ENCODE data around the gene CEP126. TPM values are rescaled to one million over a fixed set of nuclear protein-coding genes. Genes with fewer than 3 reads are reported as not detected.
A peak's percentile ranks its signal among the peaks of the same experiment; 100 is the strongest.

CEP126 gene, protein sequence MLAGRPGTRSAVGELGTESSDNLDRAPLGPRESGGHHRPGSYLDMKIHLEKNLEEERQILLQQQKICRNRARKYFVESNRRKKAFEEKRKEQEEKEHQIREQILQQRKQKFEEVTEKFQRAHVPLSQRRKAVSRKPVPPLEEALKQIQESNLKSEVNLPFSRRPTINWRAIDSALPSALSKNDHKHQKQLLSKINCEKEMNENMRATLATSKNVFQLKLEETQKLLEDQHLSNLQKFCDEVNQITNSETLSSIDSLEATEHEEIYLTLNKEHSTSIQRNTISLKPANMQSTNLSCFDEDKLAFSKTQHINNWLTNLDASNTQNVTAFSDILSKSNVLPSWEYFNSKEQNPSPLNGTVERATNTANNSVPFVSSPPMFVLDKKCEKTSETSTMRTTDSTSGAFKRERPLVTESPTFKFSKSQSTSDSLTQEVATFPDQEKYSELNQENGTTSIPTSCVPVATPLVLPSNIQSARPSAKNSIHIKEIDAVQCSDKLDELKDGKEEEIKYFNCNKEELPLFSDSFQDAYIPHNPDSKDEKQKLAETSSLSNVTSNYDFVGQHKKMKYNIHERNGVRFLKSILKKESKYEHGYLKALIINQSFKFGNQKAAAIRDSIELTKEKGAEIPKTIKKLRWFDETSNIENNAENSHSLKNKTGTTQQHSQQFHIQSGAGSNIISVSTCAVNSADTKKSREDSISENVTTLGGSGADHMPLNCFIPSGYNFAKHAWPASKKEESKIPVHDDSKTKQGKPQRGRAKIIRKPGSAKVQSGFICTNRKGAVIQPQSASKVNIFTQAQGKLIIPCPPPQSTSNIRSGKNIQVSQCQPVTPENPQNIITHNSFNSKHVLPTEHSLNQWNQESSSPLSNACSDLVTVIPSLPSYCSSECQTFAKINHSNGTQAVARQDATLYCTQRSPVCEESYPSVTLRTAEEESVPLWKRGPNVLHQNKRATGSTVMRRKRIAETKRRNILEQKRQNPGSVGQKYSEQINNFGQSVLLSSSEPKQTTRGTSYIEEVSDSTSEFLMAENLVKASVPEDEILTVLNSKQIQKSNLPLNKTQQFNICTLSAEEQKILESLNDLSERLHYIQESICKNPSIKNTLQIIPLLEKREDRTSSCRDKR
- total RNA-seq = 1.8 and 6.4 TPM in 2 replicates
- 2.5 and 4.7 TPM in 2 replicates for polyA plus RNA-seq
- 1.8 and 3.0 TPM in 2 replicates for polyA plus RNA-seq (2012)
- polyA minus RNA-seq (ENCODE audit: low replicate concordance) = 0.19 and 0.67 TPM in 2 replicates

DNA sequence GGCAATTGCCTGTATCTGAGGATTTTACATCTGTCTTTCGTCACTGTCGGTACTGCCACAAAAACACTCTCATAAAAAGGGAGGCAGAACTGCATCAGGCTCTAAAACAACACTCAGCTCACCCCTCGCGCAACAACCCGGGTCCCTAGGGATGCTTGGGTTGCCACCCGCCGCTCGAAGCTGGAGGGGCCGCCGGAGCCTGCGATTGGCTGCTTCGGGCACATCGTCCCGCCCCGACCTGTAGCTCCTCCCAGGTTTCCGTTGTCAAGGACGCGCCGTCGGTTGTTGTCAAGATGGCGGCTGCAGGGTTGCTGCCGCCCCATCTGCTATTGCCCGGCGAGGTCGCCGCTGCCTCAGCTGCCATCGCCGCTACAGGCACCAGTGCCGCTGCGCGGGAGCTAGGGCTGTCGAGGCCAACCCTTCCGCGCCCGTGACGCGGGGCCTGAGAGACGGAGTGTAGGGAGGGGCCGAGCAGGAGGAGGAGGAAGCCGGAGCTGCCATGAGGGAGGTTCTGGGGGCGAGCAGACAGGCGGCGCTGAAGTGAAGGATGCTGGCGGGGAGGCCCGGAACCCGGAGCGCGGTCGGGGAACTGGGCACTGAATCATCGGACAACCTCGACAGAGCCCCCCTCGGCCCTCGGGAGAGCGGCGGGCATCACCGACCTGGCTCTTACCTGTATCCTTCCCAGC is at the start of gene CEP126:
Gene CEP126, plus strand, starts transcription at position 273 of the 689 bp plus-strand sequence. Its CDS starts 275 bp downstream, at position 548.
- Histone ChIP-seq H3K9me3 (ENCODE audit: control insufficient read depth, insufficient read depth, low read depth, low read length) (no peaks in the 10 kb centered on the region), H4K20me1 (ENCODE audit: control insufficient read depth, extremely low read depth, insufficient read depth, low read length) (no peaks in the 10 kb centered on the region), H3K9ac (ENCODE audit: insufficient read depth, low read length) (peak within 1 kb of the TSS; percentile 82), H3K27ac (ENCODE audit: insufficient read depth, low read length) (peak within 1 kb of the TSS; percentile 73), H3K36me3 (ENCODE audit: control insufficient read depth, insufficient read depth, low read length) (no peaks in the 10 kb centered on the region), H2AFZ (ENCODE audit: low read length) (peak within 1 kb of the TSS; percentile 80), H3K4me2 (ENCODE audit: extremely low read depth, insufficient read depth, low read length) (peak within 1 kb of the TSS; percentile 97), H3K27me3 (ENCODE audit: control insufficient read depth, insufficient read depth, low read length) (no peaks in the 10 kb centered on the region), H3K4me1 (ENCODE audit: control insufficient read depth, extremely low read depth, insufficient read depth, low read length) (peaks cover 9% of the 10 kb centered on the region), H3K4me3 (replicated peaks in 1 of 4; ENCODE audit: control extremely low read depth in 1 of 4, insufficient read depth in 1 of 4, low read depth in 3 of 4, low read length in 4 of 4) (peak within 1 kb of the TSS; percentile 49 to 89 (median 65)), H3K79me2 (ENCODE audit: control insufficient read depth, insufficient read depth, low read length) (no peaks in the 10 kb centered on the region)
- TF ChIP-seq EZH2 (IDR thresholded peaks at IDR 0.05; ENCODE audit: low read length, missing control alignments) = no peak
- TF ChIP-seq, protein P1, sequence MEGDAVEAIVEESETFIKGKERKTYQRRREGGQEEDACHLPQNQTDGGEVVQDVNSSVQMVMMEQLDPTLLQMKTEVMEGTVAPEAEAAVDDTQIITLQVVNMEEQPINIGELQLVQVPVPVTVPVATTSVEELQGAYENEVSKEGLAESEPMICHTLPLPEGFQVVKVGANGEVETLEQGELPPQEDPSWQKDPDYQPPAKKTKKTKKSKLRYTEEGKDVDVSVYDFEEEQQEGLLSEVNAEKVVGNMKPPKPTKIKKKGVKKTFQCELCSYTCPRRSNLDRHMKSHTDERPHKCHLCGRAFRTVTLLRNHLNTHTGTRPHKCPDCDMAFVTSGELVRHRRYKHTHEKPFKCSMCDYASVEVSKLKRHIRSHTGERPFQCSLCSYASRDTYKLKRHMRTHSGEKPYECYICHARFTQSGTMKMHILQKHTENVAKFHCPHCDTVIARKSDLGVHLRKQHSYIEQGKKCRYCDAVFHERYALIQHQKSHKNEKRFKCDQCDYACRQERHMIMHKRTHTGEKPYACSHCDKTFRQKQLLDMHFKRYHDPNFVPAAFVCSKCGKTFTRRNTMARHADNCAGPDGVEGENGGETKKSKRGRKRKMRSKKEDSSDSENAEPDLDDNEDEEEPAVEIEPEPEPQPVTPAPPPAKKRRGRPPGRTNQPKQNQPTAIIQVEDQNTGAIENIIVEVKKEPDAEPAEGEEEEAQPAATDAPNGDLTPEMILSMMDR (conservative IDR thresholded peaks at IDR 0.05 in 1 of 2, IDR thresholded peaks at IDR 0.05 in 1 of 2; ENCODE audit: low read depth in 1 of 2, low read length in 2 of 2) = peak; percentile 42 to 50
- peak; percentile 93 to 95 for DNase-seq (ENCODE audit: low read depth in 2 of 2)

- Histone ChIP-seq H3K4me1 (ENCODE audit: control insufficient read depth, extremely low read depth, insufficient read depth, low read length) (peaks cover 21% of the 10 kb centered on the region), H3K27me3 (ENCODE audit: control insufficient read depth, insufficient read depth, low read length) (no peaks in the 10 kb centered on the region), H3K4me2 (ENCODE audit: extremely low read depth, insufficient read depth, low read length) (no peak overlapping the region), H3K4me3 (replicated peaks in 1 of 4; ENCODE audit: control extremely low read depth in 1 of 4, insufficient read depth in 1 of 4, low read depth in 3 of 4, low read length in 4 of 4) (no peak overlapping the region), H3K79me2 (ENCODE audit: control insufficient read depth, insufficient read depth, low read length) (no peaks in the 10 kb centered on the region), H4K20me1 (ENCODE audit: control insufficient read depth, extremely low read depth, insufficient read depth, low read length) (no peaks in the 10 kb centered on the region), H3K9ac (ENCODE audit: insufficient read depth, low read length) (no peak overlapping the region), H2AFZ (ENCODE audit: low read length) (no peak overlapping the region), H3K27ac (ENCODE audit: insufficient read depth, low read length) (no peak overlapping the region), H3K36me3 (ENCODE audit: control insufficient read depth, insufficient read depth, low read length) (no peaks in the 10 kb centered on the region), H3K9me3 (ENCODE audit: control insufficient read depth, insufficient read depth, low read depth, low read length) (no peaks in the 10 kb centered on the region)
- TF ChIP-seq, protein P1 (conservative IDR thresholded peaks at IDR 0.05 in 1 of 2, IDR thresholded peaks at IDR 0.05 in 1 of 2; ENCODE audit: low read depth in 1 of 2, low read length in 2 of 2) = no peak
- TF ChIP-seq EZH2 (IDR thresholded peaks at IDR 0.05; ENCODE audit: low read length, missing control alignments) = no peak
- peak; percentile 32 to 84 for DNase-seq (ENCODE audit: low read depth in 2 of 2)
These were observed 48.0 kb upstream of the CEP126 start for GRCh38 chr11:101866619-101867491.
